Heart left ventricle (tissue), 16 donors: ENCODE results near the gene INPP4B. TPM values are rescaled to one million over a fixed set of nuclear protein-coding genes. Genes with fewer than 3 reads are reported as not detected.

Experiments
- ATAC-seq, 4 donors: fragments of 200-7000 bp; cut with Tn5 transposase; one replicate each; pipeline ENCODE4 v1.9.1; 2020 to 2022; ENCODE audit warnings: moderate library complexity in 4 of 4, mild to moderate bottlenecking in 3 of 4, moderate number of reproducible peaks in 1 of 4
- DNase-seq, 5 donors: peaks; one replicate each; pipeline ENCODE4 v3.0.0-alpha.2; 2020
- H3K27ac ChIP-seq, 12 donors: fragments of 200-600 bp; sonication (generic) in 4 of 12; one replicate each; pipeline versions ENCODE4 v1.5.0 to v1.8.0; 2016 to 2022; ENCODE audit warnings: mild to moderate bottlenecking in 2 of 12
- H3K27me3 ChIP-seq, 9 donors: fragments of 200-600 bp; sonication (generic) in 2 of 9; one replicate each; pipeline versions ENCODE4 v1.5.1 to v1.8.0; 2016 to 2022; ENCODE audit warnings: mild to moderate bottlenecking in 3 of 9
- H3K36me3 ChIP-seq, 9 donors: fragments of 200-600 bp; sonication (generic) in 2 of 9; one replicate each; pipeline versions ENCODE4 v1.5.0 to v1.8.0; 2018 to 2022; ENCODE audit warnings: mild to moderate bottlenecking in 2 of 9
- H3K4me1 ChIP-seq, 12 donors: fragments of 200-600 bp; sonication (generic) in 4 of 12; one replicate each; pipeline versions ENCODE4 v1.5.0 to v1.8.0; 2016 to 2022; ENCODE audit warnings: mild to moderate bottlenecking in 3 of 12
- H3K4me3 ChIP-seq, 12 donors: fragments of 200-600 bp; sonication (generic) in 4 of 12; one replicate each; pipeline versions ENCODE4 v1.5.0 to v1.8.0; 2017 to 2022; ENCODE audit warnings: mild to moderate bottlenecking in 9 of 12, moderate library complexity in 4 of 12
- H3K9me3 ChIP-seq, 12 donors: fragments of 200-600 bp; sonication (generic) in 4 of 12; one replicate each; pipeline versions ENCODE4 v1.5.0 to v1.8.0; 2016 to 2022; ENCODE audit warnings: mild to moderate bottlenecking in 1 of 12
- CTCF ChIP-seq, 12 donors: fragments of 200-600 bp; sonication (generic) in 4 of 12; IDR thresholded peaks; one replicate each; pipeline versions ENCODE4 v1.5.0 to v1.8.0; 2018 to 2022; ENCODE audit warnings: antibody characterized with exemption in 12 of 12, mild to moderate bottlenecking in 5 of 12
- POLR2A ChIP-seq, 2 donors: fragments of 450-650 bp; IDR thresholded peaks; one replicate each; pipeline ENCODE4 v1.6.1; 2017; ENCODE audit warnings: antibody characterized with exemption in 2 of 2, mild to moderate bottlenecking in 2 of 2, moderate library complexity in 2 of 2
- WGBS, 4 donors: extraction: QIAGEN DNeasy Blood & Tissue Kit in 2 of 4; methylation state at CpG; one replicate each; pipeline versions ENCODE4 v1.1.5 to v1.1.7; 2013 to 2018; 5-methylcytosine and 5-hydroxymethylcytosine counted together
- intact Hi-C, 10 donors: fragments of 100-400 bp; cut with DNase I; formaldehyde crosslinking; loops; one replicate each; pipeline versions ENCODE4 v1.11.1 to v1.14.2; 2022
- polyA plus RNA-seq, 2 donors: library from polyadenylated mRNA; stranded (reverse); fragments of 200-250 nt; gene quantifications; one replicate each; pipeline ENCODE4 v1.2.3, GENCODE V29; 2013
- total RNA-seq, 9 donors: library from RNA; depleted of rRNA in 2 of 9; stranded (reverse); fragments of >200 nt in 2 of 9; fragmentation: NEBNext Ultra II Directional in 3 of 9; extraction: Animal tissue kit (Norgen Biotek cat#: 25700) in 3 of 9; gene quantifications; one replicate each; pipeline versions ENCODE4 v1.1.0 to v1.2.4, GENCODE V29; 2016 to 2023
- donor health status: ischemic (EF 13 %, LVEDD 7.1; RV severe dilation, severe dysfunction).
- donor health status: healthy with polysubstance abuse.
- donor health status: DM: no; HTN: yes; CAD: no.
- donor health status: DM: no; HTN: no; CAD: no.
- donor health status: ischemic (EF 25% LVEDD 6.9; RV normal size, moderate dysfunction).
- donor health status: ischemic (EF 25% LVEDD 5.7; RV mildly dilated, moderate dysfunction).
- donor health status: healthy.
- donor health status: DM: yes; HTN: yes; CAD: no.
- donor health status: ischemic (EF 35%, LVEDD 5.7; RV mildly dilated, moderate dysfunction).
- donor health status: nonischemic (EF 11% LVEDD 7.7; RV severe dilation, severe dysfunction).
- donor health status: DM: yes; HTN: yes; CAD: no.
- donor health status: PGD.
- donor health status: ischemic (EF 29% LVEDD 5.4; RV normal size, mild dysfunction).
- donor health status: nonischemic (EF 23%, LVEDD 6.1; RV moderate dilation, normal function).

INPP4B gene
- total and polyA plus RNA-seq, 11 donors: 5.5 to 128 (median 39.1) TPM

DNA sequence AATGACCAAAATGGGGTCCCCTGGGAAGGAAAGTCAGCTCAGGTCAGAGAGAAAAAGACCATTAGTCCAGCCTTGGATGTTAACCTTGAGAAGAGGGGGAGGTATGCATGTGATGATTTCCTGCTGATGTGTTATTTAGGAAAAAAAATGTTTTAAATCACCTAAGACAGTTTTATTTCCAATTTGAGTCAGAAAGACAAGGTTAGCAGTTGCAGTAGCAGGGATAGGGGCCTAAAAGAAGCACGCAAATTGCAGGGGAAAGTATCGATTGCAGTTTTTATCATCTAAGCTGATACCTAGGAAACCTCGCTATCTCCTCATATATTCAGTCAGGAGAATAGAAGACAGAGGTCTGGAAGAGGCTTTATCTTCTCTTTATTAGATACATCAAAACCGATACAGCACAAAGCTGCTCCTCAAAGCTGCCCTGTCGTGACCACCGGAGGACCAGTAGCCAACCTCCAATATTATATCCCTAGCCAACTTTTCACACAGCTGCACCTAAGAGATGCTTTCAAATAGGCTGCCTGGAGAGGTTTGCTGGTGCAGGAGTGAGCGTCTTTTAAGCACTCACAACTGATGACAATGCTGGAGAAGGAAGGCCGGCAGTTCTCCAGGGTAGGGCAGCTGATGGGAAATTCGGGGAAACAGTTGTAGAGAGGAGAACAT, 289.4 kb downstream of the INPP4B start:
- no peaks in the 10 kb centered on the region for H3K27me3 ChIP-seq
- no peaks in the 10 kb centered on the region for H3K9me3 ChIP-seq
- intact Hi-C loops: no loop called here
- TF ChIP-seq POLR2A (IDR thresholded peaks at IDR 0.05) (no peak), CTCF (IDR thresholded peaks at IDR 0.05) (no peak)
- no peak overlapping the region for H3K4me3 ChIP-seq
- no peak overlapping the region for H3K27ac ChIP-seq
- DNase-seq: no peak
- 90 to 94% (median 93%) methylated on average over 9 of the region's 9 CpGs for WGBS, 4 donors
- no peak for ATAC-seq
- peaks cover 0 to 14% (median 4%) of the 10 kb centered on the region in 12 donors for H3K4me1 ChIP-seq
- no peaks in the 10 kb centered on the region for H3K36me3 ChIP-seq

DNA sequence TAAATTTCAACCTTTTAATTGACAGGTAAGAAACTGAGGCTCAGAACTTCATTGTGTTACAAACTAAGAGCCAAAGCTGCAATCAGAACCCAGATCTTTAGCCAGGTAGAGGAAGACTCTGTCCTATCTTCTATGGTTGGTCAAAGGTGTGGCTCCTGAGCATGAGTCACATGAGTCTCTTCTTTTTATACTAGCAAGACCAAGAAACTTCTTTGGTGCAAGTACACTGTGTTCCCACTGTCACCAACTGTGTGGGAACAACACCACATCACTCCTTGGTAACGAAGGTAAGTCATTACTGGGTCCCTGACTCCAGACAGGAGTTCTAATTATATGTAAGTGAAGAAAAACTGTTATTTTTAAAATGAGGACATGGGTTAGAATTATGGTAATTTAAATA, 290.1 kb downstream of the INPP4B start:
- TF ChIP-seq POLR2A (IDR thresholded peaks at IDR 0.05): no peak
- TF ChIP-seq CTCF (IDR thresholded peaks at IDR 0.05): no peak
- no peak overlapping the region for H3K27ac ChIP-seq

GRCh38 chr4:142554412-142554811, 291.7 kb downstream of the INPP4B start:
- no peak for ATAC-seq
- no peak for DNase-seq
- TF ChIP-seq POLR2A (IDR thresholded peaks at IDR 0.05) (no peak), CTCF (IDR thresholded peaks at IDR 0.05) (no peak)
- WGBS, 4 donors: 83 to 98% (median 93%) methylated on average over 1 of the region's 1 CpG
- Histone ChIP-seq H3K4me1 (peaks cover 0 to 18% (median 4%) of the 10 kb centered on the region in 12 donors), H3K27me3 (no peaks in the 10 kb centered on the region), H3K4me3 (no peak overlapping the region), H3K36me3 (no peaks in the 10 kb centered on the region), H3K9me3 (no peaks in the 10 kb centered on the region), H3K27ac (no peak overlapping the region)
- intact Hi-C loops: no loop called here

More for the DNA sequence above, 290.1 kb downstream of the INPP4B start:
- ATAC-seq (peak in 2 of 4 donors; percentile 34 to 55), DNase-seq (no peak)
- no peaks in the 10 kb centered on the region for H3K36me3 ChIP-seq
- WGBS, 4 donors: 27 to 91% (median 84%) methylated on average over 1 of the region's 1 CpG
- H3K4me1 ChIP-seq: peaks cover 0 to 14% (median 4%) of the 10 kb centered on the region in 12 donors
- H3K9me3 ChIP-seq: no peaks in the 10 kb centered on the region
- intact Hi-C loops: no loop called here
- H3K27me3 ChIP-seq: no peaks in the 10 kb centered on the region
- no peak overlapping the region for H3K4me3 ChIP-seq

GRCh38 chr4:142551517-142552305, 294.4 kb downstream of the INPP4B start:
- no peaks in the 10 kb centered on the region for H3K9me3 ChIP-seq
- H3K27ac ChIP-seq: no peak overlapping the region
- no peak overlapping the region for H3K4me3 ChIP-seq
- peaks cover 0 to 4% (median 0%) of the 10 kb centered on the region in 12 donors for H3K4me1 ChIP-seq
- H3K27me3 ChIP-seq: no peaks in the 10 kb centered on the region
- ATAC-seq: no peak
- no peaks in the 10 kb centered on the region for H3K36me3 ChIP-seq
- DNase-seq: no peak
- no peak for TF ChIP-seq POLR2A (IDR thresholded peaks at IDR 0.05)
- no peak for TF ChIP-seq CTCF (IDR thresholded peaks at IDR 0.05)
- WGBS, 4 donors: 80 to 83% (median 82%) methylated on average over 6 of the region's 6 CpGs
- intact Hi-C loops: no loop called here
